HEK293 (cell line): ENCODE results near the gene RRP12.

Experiments
- CTCF ChIA-PET: fragments of 350-600 bp; formaldehyde crosslinking; extraction: SDS; loops from one replicate; lab custom pipeline; 2021; ENCODE audit warnings: antibody characterized with exemption; lab: Yijun Ruan, JAX
- POLR2A ChIA-PET: fragments of 300-600 bp; formaldehyde crosslinking; extraction: SDS; loops from one replicate; lab custom pipeline; 2020; ENCODE audit warnings: antibody characterized with exemption, inconsistent platforms; lab: Yijun Ruan, JAX
- H3K27ac ChIP-seq: fragments of 200-500 bp; sonication (Bioruptor generic); 2 replicates; pipeline ENCODE4 v1.5.1; 2014; ENCODE audit warnings: low read depth, low read length, control low read depth, inconsistent platforms; ENCODE audit errors: extremely low read depth
- H3K36me3 ChIP-seq, 2 experiments: fragments of 200-500 bp in 1 of 2; sonication (Bioruptor generic) in 1 of 2; 1 replicate in 1 of 2; 2 replicates in 1 of 2; pipeline ENCODE4 v1.5.1; 2014 to 2017; ENCODE audit warnings: inconsistent platforms in 2 of 2, low read length in 2 of 2; ENCODE audit not compliant: control insufficient read depth in 2 of 2, insufficient read depth in 1 of 2
- H3K4me1 ChIP-seq: fragments of 200-500 bp; sonication (Bioruptor generic); 2 replicates; pipeline ENCODE4 v1.5.1; 2014; ENCODE audit warnings: mild to moderate bottlenecking, low read length, inconsistent platforms; ENCODE audit not compliant: control insufficient read depth, insufficient read depth
- H3K4me3 ChIP-seq: 2 replicates; pipeline ENCODE4 v1.5.1; 2011; ENCODE audit warnings: low read depth, mild to moderate bottlenecking, control low read depth, low read length, moderate library complexity
- H3K9me3 ChIP-seq: fragments of 200-500 bp; sonication (Bioruptor generic); 2 replicates; pipeline ENCODE4 v1.5.1; 2014; ENCODE audit warnings: low read depth, low read length, inconsistent platforms; ENCODE audit not compliant: control insufficient read depth, insufficient read depth
- ATF2 ChIP-seq: fragments of 450-650 bp; formaldehyde crosslinking; IDR thresholded peaks from 2 replicates; pipeline ENCODE4 v1.5.1; 2016; ENCODE audit warnings: missing biosample characterization, missing genetic modification characterization, low read depth
- ELK4 ChIP-seq: IDR thresholded peaks from 2 replicates; pipeline ENCODE4 v1.6.1; 2011; ENCODE audit warnings: mild to moderate bottlenecking, low read depth, low read length, borderline replicate concordance
- HIC1 ChIP-seq: fragments of 450-650 bp; formaldehyde crosslinking; IDR thresholded peaks from 2 replicates; pipeline ENCODE4 v1.5.1; 2016; ENCODE audit warnings: missing biosample characterization, missing genetic modification characterization
- IKZF3 ChIP-seq: fragments of 450-650 bp; IDR thresholded peaks from 2 replicates; pipeline ENCODE4 v1.5.0; 2018; ENCODE audit warnings: missing biosample characterization, mild to moderate bottlenecking, missing genetic modification characterization, moderate library complexity
- KLF1 ChIP-seq: fragments of 450-650 bp; formaldehyde crosslinking; IDR thresholded peaks from 2 replicates; pipeline ENCODE4 v1.5.1; 2016; ENCODE audit warnings: missing biosample characterization, missing genetic modification characterization
- PRDM1 ChIP-seq: fragments of 450-650 bp; formaldehyde crosslinking; IDR thresholded peaks from 2 replicates; pipeline ENCODE4; 2016; ENCODE audit warnings: missing biosample characterization, missing genetic modification characterization
- REST ChIP-seq: fragments of 450-650 bp; formaldehyde crosslinking; IDR thresholded peaks from 2 replicates; pipeline ENCODE4 v1.5.1; 2016; ENCODE audit warnings: missing biosample characterization, missing genetic modification characterization
- SP3 ChIP-seq: fragments of 450-650 bp; formaldehyde crosslinking; IDR thresholded peaks from 2 replicates; pipeline ENCODE4 v1.5.1; 2016; ENCODE audit warnings: missing biosample characterization, missing genetic modification characterization
- YY2 ChIP-seq: fragments of 450-650 bp; formaldehyde crosslinking; IDR thresholded peaks from 2 replicates; pipeline ENCODE4 v1.5.1; 2016; ENCODE audit warnings: missing biosample characterization, missing genetic modification characterization
- ZNF2 ChIP-seq: fragments of 450-650 bp; formaldehyde crosslinking; IDR thresholded peaks from 2 replicates; pipeline ENCODE4 v1.5.1; 2016; ENCODE audit warnings: missing biosample characterization, missing genetic modification characterization
- ZNF26 ChIP-seq: fragments of 450-650 bp; formaldehyde crosslinking; IDR thresholded peaks from 2 replicates; pipeline ENCODE4 v1.5.1; 2016; ENCODE audit warnings: missing biosample characterization, missing genetic modification characterization
- ZNF274 ChIP-seq, 2 experiments: fragments of 200-500 bp in 1 of 2; fragments of 450-650 bp in 1 of 2; sonication (Bioruptor generic) in 1 of 2; formaldehyde crosslinking in 1 of 2; IDR thresholded peaks; 2 replicates each; pipeline versions ENCODE4 v1.5.1 to v1.6.1; 2014 to 2016; ENCODE audit warnings: borderline replicate concordance in 1 of 2, inconsistent platforms in 1 of 2, low read length in 1 of 2, missing biosample characterization in 1 of 2, missing genetic modification characterization in 1 of 2
- ZNF513 ChIP-seq: fragments of 450-650 bp; IDR thresholded peaks from 2 replicates; pipeline ENCODE4 v1.5.1; 2018; ENCODE audit warnings: missing biosample characterization, missing genetic modification characterization
- ZNF518A ChIP-seq: fragments of 450-650 bp; formaldehyde crosslinking; conservative IDR thresholded peaks from 2 replicates; pipeline ENCODE4 v1.5.1; 2016; ENCODE audit warnings: low read depth, missing biosample characterization, missing genetic modification characterization
- ZNF701 ChIP-seq: fragments of 450-650 bp; formaldehyde crosslinking; IDR thresholded peaks from 2 replicates; pipeline ENCODE4 v1.5.1; 2016; ENCODE audit warnings: missing biosample characterization, missing genetic modification characterization
- ZNF76 ChIP-seq: fragments of 450-650 bp; formaldehyde crosslinking; IDR thresholded peaks from 2 replicates; pipeline ENCODE4; 2016; ENCODE audit warnings: low read depth, missing biosample characterization, missing genetic modification characterization, borderline replicate concordance
- ZNF785 ChIP-seq: fragments of 450-650 bp; formaldehyde crosslinking; IDR thresholded peaks from 2 replicates; pipeline ENCODE4 v1.5.1; 2016; ENCODE audit warnings: missing biosample characterization, missing genetic modification characterization
- ZNF791 ChIP-seq: fragments of 450-650 bp; formaldehyde crosslinking; IDR thresholded peaks from 2 replicates; pipeline ENCODE4 v1.5.1; 2016; ENCODE audit warnings: missing biosample characterization, missing genetic modification characterization

RRP12 gene

GRCh38 chr10:97399843-97400545, 1.1 kb downstream of the RRP12 start (continued):
- TF ChIP-seq KLF1 (tag by site-specific recombination) (0 out of 2 replicates have a peak, but pooled peaks have one; percentile 18), ZNF76 (tag by site-specific recombination) (peak; percentile 37; the same call in 1 of the 2 replicates), ZNF518A (tag by site-specific recombination) (peak; percentile 2; the same call in 1 of the 2 replicates)

GRCh38 chr10:97396056-97396455, 5.1 kb downstream of the RRP12 start:
- H3K4me3 ChIP-seq = no peak overlapping the region
- ChIA-PET POLR2A (no interaction called here), CTCF (no interaction called here)
- no peak overlapping the region for H3K27ac ChIP-seq
- H3K4me1 ChIP-seq = 0 out of 2 replicates have a peak, but pooled peaks cover 4% of the 10 kb centered on the region
- peaks cover 39 to 41% of the 10 kb centered on the region in 2 experiments for H3K36me3 ChIP-seq
- no peaks in the 10 kb centered on the region for H3K9me3 ChIP-seq
- no peak for TF ChIP-seq ATF2 (tag by site-specific recombination)
- TF ChIP-seq SP3 (tag by site-specific recombination) = no peak
- no peak for TF ChIP-seq ZNF701 (tag by site-specific recombination)
- TF ChIP-seq ZNF26 (tag by site-specific recombination) = no peak
- no peak for TF ChIP-seq ELK4
- no peak for TF ChIP-seq ZNF791 (tag by site-specific recombination)
- no peak for TF ChIP-seq PRDM1
- no peak for TF ChIP-seq ZNF274 (IDR thresholded peaks at IDR 0.05; ENCODE audit: low read length)
- no peak for TF ChIP-seq ZNF274 (tag by site-specific recombination; IDR thresholded peaks at IDR 0.05; ENCODE audit: borderline replicate concordance)
- TF ChIP-seq ZNF785 (tag by site-specific recombination) = no peak
- no peak for TF ChIP-seq ZNF2 (tag by site-specific recombination)
- TF ChIP-seq ZNF513 = no peak
- TF ChIP-seq REST (tag by site-specific recombination) = no peak
- no peak for TF ChIP-seq HIC1
- TF ChIP-seq YY2 (tag by site-specific recombination) = no peak
- TF ChIP-seq IKZF3 = no peak
